ENCODE data around the gene SCFD1.

SCFD1 gene

GRCh38 chr14:30596935-30597334, 25.2 kb upstream of the SCFD1 start:
- Histone ChIP-seq H3K36me3 (ENCODE audit: low read length) (peaks cover 65% of the 10 kb centered on the region; the same call in 1 of the 2 replicates), H3K4me3 (ENCODE audit: insufficient read depth, low read length, poor library complexity, severe bottlenecking) (no peak overlapping the region), H2AFZ (ENCODE audit: low read depth, low read length, severe bottlenecking) (no peak overlapping the region), H3F3A (ENCODE audit: insufficient read depth) (0 out of 2 replicates have a peak, but pooled peaks cover 13% of the 10 kb centered on the region), H3K9ac (ENCODE audit: low read length) (no peak overlapping the region), H3K27me3 (ENCODE audit: low read length) (no peaks in the 10 kb centered on the region), H3K4me2 (ENCODE audit: low read depth, low read length, poor library complexity, severe bottlenecking) (no peak overlapping the region), H3K9me2 (replicated peaks; ENCODE audit: insufficient read depth, low read length) (no peaks in the 10 kb centered on the region), H3K79me2 (ENCODE audit: insufficient read depth, low read length) (peaks cover 14% of the 10 kb centered on the region; the same call in 1 of the 2 replicates), H3K27ac (ENCODE audit: low read depth, low read length) (no peak overlapping the region), H4K20me1 (ENCODE audit: low read depth, low read length) (no peaks in the 10 kb centered on the region), H3K9me3 (ENCODE audit: insufficient read depth, low read length) (no peaks in the 10 kb centered on the region)
- no peak for TF ChIP-seq EZH2phosphoT487 (conservative IDR thresholded peaks at IDR 0.05; ENCODE audit: low read length)
- TF ChIP-seq CTCF (IDR thresholded peaks at IDR 0.05; ENCODE audit: insufficient read depth, low read length, poor library complexity, severe bottlenecking), result no peak

- no peak overlapping the region for H3K27ac ChIP-seq (ENCODE audit: low read depth, low read length)
- no peak overlapping the region for H3K9ac ChIP-seq (ENCODE audit: low read length)
- TF ChIP-seq EZH2phosphoT487 (conservative IDR thresholded peaks at IDR 0.05; ENCODE audit: low read length), result no peak
- no peak for TF ChIP-seq CTCF (IDR thresholded peaks at IDR 0.05; ENCODE audit: insufficient read depth, low read length, poor library complexity, severe bottlenecking)
- no peaks in the 10 kb centered on the region for H3K27me3 ChIP-seq (ENCODE audit: low read length)
- H3K4me3 ChIP-seq (ENCODE audit: insufficient read depth, low read length, poor library complexity, severe bottlenecking), result no peak overlapping the region
- no peaks in the 10 kb centered on the region for H4K20me1 ChIP-seq (ENCODE audit: low read depth, low read length)
- H3K36me3 ChIP-seq (ENCODE audit: low read length), result peaks cover 64% of the 10 kb centered on the region; the same call in 1 of the 2 replicates
- no peaks in the 10 kb centered on the region for H3K9me3 ChIP-seq (ENCODE audit: insufficient read depth, low read length)
- no peak overlapping the region for H3K4me2 ChIP-seq (ENCODE audit: low read depth, low read length, poor library complexity, severe bottlenecking)
- no peaks in the 10 kb centered on the region for H3K9me2 ChIP-seq (replicated peaks; ENCODE audit: insufficient read depth, low read length)
- 0 out of 2 replicates have a peak, but pooled peaks cover 15% of the 10 kb centered on the region for H3F3A ChIP-seq (ENCODE audit: insufficient read depth)
- H2AFZ ChIP-seq (ENCODE audit: low read depth, low read length, severe bottlenecking), result no peak overlapping the region
- 0 out of 2 replicates have a peak, but pooled peaks cover 14% of the 10 kb centered on the region for H3K79me2 ChIP-seq (ENCODE audit: insufficient read depth, low read length)
These were observed 24.6 kb upstream of the SCFD1 start for GRCh38 chr14:30597504-30597903.

GRCh38 chr14:30600922-30601918, 20.9 kb upstream of the SCFD1 start:
- Histone ChIP-seq H2AFZ (ENCODE audit: low read depth, low read length, severe bottlenecking) (no peak overlapping the region), H3K79me2 (ENCODE audit: insufficient read depth, low read length) (0 out of 2 replicates have a peak, but pooled peaks cover 3% of the 10 kb centered on the region), H3K27ac (ENCODE audit: low read depth, low read length) (no peak overlapping the region), H3F3A (ENCODE audit: insufficient read depth) (peaks cover 15% of the 10 kb centered on the region; the same call in 1 of the 2 replicates), H3K9ac (ENCODE audit: low read length) (no peak overlapping the region), H3K27me3 (ENCODE audit: low read length) (no peaks in the 10 kb centered on the region), H3K9me3 (ENCODE audit: insufficient read depth, low read length) (no peaks in the 10 kb centered on the region), H4K20me1 (ENCODE audit: low read depth, low read length) (no peaks in the 10 kb centered on the region), H3K4me2 (ENCODE audit: low read depth, low read length, poor library complexity, severe bottlenecking) (no peak overlapping the region), H3K4me3 (ENCODE audit: insufficient read depth, low read length, poor library complexity, severe bottlenecking) (no peak overlapping the region), H3K36me3 (ENCODE audit: low read length) (peaks cover 70% of the 10 kb centered on the region), H3K9me2 (replicated peaks; ENCODE audit: insufficient read depth, low read length) (no peaks in the 10 kb centered on the region)
- TF ChIP-seq CTCF (IDR thresholded peaks at IDR 0.05; ENCODE audit: insufficient read depth, low read length, poor library complexity, severe bottlenecking) (no peak), EZH2phosphoT487 (conservative IDR thresholded peaks at IDR 0.05; ENCODE audit: low read length) (no peak)
